Measurements from ENCODE around the gene SEMA4C.
"Not testable (repeated sequence)": the region's sequence is repeated elsewhere in the genome, so short reads cannot be mapped to it uniquely, and the experiment has no call there.

Gene SEMA4C

GRCh38 chr2:96866149-96866548, 3.7 kb downstream of the SEMA4C start:
- no peak for DNase-seq

- DNase-seq: no peak
Observed at GRCh38 chr2:96865654-96866053, 4.2 kb downstream of the SEMA4C start.

GRCh38 chr2:96864343-96865091, 5.4 kb downstream of the SEMA4C start:
- DNase-seq: no peak

- no peak for DNase-seq
Observed at GRCh38 chr2:96863575-96864342, 6.1 kb downstream of the SEMA4C start.

- DNase-seq: not testable (repeated sequence)
Observed at GRCh38 chr2:96863056-96863455, 6.8 kb downstream of the SEMA4C start.

GRCh38 chr2:96861074-96861473, 8.8 kb downstream of the SEMA4C start:
- DNase-seq: no peak

- DNase-seq: no peak
Observed at GRCh38 chr2:96860065-96861029, 9.5 kb downstream of the SEMA4C start.

- no peak for DNase-seq
Observed at GRCh38 chr2:96859681-96860064, 10.2 kb downstream of the SEMA4C start.

GRCh38 chr2:96859099-96859649, 10.7 kb downstream of the SEMA4C start:
- no peak for DNase-seq

GRCh38 chr2:96857667-96858372, 12.1 kb downstream of the SEMA4C start, which contains the start of gene ANKRD39:
Gene ANKRD39 (minus strand): TSS chr2:96858016. CDS start chr2:96857987, 29 bp downstream.
- peak; percentile 99 for DNase-seq

GRCh38 chr2:96856776-96857666, 12.9 kb downstream of the SEMA4C start:
- DNase-seq: peak; percentile 91

- DNase-seq: no peak
Observed at GRCh38 chr2:96853321-96853720, 16.6 kb downstream of the SEMA4C start.

- DNase-seq: no peak
Observed at GRCh38 chr2:96852667-96853066, 17.2 kb downstream of the SEMA4C start.

- DNase-seq: peak; percentile 36
Observed at GRCh38 chr2:96848264-96848663, 21.6 kb downstream of the SEMA4C start.

- peak; percentile 97 for DNase-seq
Observed at GRCh38 chr2:96847586-96847985, 22.3 kb downstream of the SEMA4C start.

GRCh38 chr2:96846825-96847224, 23.1 kb downstream of the SEMA4C start:
- no peak for DNase-seq

- no peak for DNase-seq
Observed at GRCh38 chr2:96844405-96844808, 25.5 kb downstream of the SEMA4C start.

- DNase-seq: no peak
Observed at GRCh38 chr2:96843538-96844268, 26.2 kb downstream of the SEMA4C start, which contains the start of gene ANKRD23. Gene ANKRD23 (minus strand): TSS chr2:96844021. CDS start chr2:96843992, 29 bp downstream.

GRCh38 chr2:96842600-96842999, 27.3 kb downstream of the SEMA4C start:
- peak; percentile 45 for DNase-seq

All from RPMI8226 (cell line).